HG03565 (cell line): ENCODE measurements around the gene KIRREL3.
"Not testable (repeated sequence)": the region's sequence is repeated elsewhere in the genome, so short reads cannot be mapped to it uniquely, and the experiment has no call there.

Source experiments
- ATAC-seq: cut with Tn5 transposase; IDR thresholded peaks from one replicate; pipeline ENCODE4 v1.9.1; 2021; ENCODE audit warnings: mild to moderate bottlenecking, moderate library complexity; ENCODE audit not compliant: unreplicated experiment

The KIRREL3 gene

DNA sequence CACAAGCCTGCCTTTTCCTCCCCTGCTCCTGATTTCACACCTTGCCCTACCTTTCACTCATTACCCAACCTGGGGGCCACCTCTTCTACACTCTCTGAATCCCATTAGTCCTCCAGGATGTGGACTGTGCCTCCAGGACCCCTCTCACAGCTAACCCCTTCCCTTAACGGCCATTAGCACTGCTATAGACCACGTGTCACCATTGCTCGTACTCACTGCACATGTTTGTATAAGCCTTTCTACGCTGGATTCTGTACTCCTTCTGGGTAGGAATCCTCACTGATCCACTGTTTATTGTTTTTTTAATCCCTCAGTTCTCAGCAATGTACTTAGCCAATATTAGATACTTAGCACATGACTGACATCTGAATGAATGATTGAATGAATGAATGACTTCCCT, 40.9 kb downstream of the KIRREL3 start:
- ATAC-seq: no peak

DNA sequence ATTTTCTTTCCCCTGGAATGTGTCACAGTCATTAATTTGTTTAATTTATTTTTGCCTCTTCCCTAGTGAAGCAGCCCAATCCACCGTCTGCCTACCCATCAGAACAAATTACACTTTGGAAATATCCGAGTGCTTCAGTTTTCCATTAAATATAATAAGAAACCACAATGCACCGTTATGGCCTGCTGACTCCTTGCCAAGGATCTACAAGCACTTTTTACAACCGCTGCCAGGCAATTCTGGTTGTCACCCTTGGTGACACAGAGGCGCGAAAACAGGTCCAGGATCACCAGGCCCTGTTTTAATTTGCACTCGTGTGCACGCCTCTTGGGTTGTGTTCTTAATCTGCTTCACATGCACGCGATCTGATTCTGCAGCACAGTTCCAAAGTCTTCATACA, 43.9 kb downstream of the KIRREL3 start:
- ATAC-seq: no peak

DNA sequence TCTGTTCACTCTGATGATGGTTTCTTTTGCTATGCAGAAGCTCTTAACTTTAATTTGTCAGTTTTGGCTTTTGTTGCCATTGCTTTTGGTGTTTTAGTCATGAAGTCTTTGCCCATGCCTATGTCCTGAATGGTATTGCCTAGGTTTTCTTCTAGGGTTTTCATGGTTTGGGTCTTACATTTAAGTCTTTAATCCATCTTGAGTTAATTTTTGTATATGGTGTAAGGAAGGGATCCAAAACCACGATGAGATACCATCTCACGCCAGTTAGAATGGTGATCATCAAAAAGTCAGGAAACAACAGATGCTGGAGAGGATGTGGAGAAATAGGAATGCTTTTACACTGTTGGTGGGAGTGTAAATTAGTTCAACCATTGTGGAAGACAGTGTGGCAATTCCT, 48.0 kb downstream of the KIRREL3 start:
- not testable (repeated sequence) for ATAC-seq

DNA sequence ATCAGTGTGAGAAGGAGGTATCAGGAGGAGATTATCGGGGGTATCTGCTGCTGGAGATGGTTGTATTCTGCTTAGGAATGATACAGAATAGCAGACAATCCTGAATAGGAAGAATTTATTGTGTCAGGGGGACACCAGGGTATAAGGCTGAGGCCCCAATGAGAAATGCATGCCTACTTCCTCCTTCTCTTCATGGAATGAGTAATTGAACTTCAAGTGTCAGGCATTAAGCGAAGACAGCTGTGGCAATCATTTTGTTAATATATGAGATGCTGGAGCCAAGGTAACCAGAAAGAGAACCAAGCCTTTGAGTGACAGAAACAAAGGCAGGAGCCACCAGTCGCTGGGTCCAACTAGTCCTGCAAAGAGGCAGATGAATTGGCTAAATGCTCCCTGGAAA, 49.1 kb downstream of the KIRREL3 start:
- ATAC-seq: no peak

DNA sequence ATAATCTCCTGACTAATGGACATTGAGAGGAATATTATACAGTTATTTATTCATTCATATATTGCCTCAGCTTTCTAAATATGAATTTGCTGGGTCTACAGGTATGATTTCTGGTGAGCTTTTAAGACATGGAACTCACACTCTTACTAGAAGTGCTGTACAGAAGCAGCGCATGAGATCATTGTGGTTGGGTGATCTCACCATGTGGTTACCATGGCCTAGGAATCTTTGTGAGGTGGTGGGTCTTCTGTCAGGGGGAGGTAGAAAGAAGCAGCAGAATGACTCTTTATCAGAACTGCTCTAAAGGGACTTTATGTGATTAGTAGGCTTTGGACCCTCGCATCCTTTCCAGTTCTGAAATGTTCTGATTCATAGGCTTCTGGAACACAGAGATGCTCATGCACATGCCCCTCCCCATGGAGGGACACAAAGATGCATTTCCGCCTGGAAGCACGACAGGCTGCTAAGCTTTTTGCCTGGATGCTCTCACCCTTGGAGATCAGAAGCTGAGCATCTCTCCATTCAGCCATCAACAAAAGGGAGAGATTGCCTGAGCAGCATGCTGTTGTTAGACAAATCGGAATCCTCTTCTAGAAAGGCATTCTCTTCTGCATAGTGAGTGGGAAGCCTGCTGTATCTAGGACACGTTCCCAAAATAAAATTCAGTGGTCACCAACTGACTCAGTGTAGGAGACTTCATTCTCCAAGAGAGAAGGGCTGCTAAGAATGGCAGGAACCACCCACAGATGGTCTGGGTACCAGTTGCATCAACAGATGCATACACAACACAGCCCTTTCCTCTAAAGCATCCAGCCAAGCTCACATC, 51.3 kb downstream of the KIRREL3 start:
- no peak for ATAC-seq

DNA sequence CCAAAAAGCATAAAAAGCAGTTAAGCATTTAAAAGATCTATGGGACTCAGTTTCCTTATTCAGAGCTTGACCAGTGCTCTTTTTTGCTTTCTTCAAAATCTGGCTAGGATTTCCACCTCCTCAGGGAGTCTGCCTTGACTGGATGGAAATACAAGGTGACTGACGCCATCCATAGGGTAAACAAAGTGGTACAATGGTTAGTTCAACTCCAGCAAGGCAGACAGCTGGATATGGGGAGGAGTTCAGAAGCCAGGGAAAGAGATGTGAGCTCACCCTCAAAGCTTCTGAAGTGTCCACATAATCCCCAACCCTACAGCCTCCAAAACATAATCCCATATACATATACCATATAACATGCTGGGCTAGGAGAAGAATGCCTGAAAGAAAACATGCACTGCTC, 52.0 kb downstream of the KIRREL3 start:
- no peak for ATAC-seq

DNA sequence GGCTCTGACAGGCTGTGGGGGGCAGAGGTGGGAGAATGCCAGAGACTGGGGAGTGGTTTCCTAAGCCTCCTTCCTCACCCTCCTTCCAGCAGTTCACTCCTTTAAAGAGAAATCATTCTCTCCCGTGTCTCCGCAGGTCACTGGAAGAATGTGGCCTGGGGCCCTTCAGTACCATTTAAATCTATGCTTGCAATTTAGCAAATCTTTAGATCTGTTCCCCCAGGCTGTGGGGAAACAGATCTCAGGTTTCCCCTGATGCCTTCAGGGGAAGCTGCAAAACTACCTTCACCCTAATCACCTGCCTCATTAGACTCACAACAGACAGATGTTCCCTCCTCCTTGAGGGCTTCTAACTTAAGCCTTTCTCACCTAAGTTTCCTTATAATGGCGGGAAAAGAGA, 55.3 kb downstream of the KIRREL3 start:
- no peak for ATAC-seq

DNA sequence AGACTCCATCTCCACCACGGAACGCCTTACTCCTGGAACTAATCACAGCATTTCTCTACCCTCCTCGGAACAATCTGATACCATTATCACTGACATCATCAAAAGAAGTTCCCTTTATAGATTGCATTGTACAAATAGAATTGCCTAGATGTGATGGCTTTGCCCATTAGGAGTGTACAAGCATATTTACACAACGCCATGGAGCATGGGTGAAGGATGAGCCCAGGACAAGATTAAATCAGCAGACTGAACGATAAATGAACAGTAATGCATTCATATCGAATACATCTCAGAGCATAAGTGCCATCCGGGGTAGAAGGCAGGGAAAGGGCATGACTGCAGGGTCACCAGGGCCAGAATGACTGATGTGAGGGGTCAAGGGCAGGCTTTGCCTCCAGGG, 57.3 kb downstream of the KIRREL3 start:
- ATAC-seq: no peak

DNA sequence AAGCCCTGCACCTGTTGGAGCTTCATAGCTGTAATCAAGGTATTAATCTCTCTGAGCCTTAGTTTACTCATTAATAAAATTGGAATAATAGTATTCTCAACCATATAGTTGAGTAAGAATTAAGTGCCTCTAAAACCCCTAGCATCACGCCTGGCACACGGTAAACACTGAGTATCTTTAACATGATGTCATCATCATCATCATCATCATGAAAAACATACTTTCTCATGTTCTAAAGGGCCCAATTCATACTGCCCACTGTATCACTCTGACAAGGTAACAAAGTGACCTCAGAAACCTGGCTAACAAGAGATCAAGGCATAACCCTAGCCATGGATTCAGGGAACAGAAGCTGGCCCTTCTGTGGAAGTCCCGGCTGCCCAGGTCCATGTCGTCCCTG, 58.4 kb downstream of the KIRREL3 start:
- no peak for ATAC-seq

DNA sequence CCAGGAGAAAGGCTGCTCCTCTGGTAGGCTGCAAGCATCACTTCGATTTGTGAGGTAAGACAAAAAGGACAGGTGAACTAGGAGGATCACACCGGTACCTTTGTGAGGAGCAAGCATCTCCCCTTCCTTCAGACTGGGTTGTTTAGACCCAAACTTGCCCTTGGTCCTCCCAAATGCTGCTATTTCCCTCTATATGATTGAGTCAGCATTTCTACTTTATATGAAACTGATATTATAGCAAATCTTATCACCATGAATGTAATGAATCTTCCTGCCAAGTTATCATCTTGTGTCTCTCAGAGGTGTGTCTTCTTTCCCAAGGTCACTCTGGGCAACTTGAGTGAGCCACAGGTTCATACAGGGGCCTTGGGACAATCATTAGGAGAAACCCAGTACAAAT, 61.0 kb downstream of the KIRREL3 start:
- no peak for ATAC-seq

DNA sequence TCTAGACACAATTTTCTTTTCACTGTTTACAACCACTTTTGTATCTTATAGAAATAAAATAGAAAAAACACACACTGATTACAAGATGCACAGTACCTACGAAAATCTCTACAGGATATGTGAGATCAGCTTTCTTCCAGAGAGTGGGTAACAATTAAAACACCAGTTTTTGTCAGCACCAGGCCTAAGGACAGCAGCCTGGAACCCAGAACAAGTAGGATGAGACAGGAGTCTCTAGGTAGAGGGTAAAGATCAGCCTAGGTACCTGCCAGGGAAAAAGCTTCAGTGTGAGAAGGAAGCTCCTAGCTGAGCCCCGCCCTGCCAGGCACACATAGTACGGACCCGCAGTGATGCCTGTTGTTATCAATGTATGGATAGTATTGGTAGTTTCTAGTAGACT, 61.9 kb downstream of the KIRREL3 start:
- no peak for ATAC-seq

DNA sequence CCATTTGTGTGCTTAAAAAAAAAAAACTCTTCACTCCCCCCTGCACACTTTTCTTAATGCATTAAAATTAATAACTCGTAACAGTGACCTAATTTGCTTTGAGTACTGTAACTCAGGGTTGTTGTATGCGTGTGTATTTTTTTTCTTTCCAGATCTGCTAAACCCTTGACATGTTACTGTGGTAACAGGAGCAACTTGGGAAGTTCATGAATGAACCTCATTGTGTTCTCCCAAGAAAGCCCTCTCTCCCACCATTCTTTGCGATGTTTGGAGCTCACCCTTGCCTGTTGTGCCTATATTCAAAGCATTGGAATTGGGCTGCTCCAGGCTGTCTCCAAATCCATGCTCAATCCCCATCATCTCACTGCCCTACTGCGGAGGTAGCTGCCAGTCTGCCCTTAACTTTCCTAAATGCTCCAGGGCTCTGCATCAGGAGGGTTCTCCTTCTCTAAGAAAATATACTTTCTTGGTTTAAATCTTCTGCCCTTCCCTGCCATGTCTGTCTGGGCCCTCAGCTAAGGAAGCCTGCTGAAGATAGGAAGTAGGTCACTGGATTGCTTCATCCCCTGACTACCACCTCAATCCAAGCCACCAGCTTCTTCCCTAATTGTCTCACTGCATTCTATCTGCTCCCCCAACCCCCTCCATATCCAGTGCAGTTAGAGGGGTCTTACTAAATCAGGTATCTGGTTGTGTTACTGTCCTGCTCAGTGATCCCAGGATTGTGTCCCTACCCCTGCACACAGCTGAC, 70.3 kb downstream of the KIRREL3 start:
- no peak for ATAC-seq

DNA sequence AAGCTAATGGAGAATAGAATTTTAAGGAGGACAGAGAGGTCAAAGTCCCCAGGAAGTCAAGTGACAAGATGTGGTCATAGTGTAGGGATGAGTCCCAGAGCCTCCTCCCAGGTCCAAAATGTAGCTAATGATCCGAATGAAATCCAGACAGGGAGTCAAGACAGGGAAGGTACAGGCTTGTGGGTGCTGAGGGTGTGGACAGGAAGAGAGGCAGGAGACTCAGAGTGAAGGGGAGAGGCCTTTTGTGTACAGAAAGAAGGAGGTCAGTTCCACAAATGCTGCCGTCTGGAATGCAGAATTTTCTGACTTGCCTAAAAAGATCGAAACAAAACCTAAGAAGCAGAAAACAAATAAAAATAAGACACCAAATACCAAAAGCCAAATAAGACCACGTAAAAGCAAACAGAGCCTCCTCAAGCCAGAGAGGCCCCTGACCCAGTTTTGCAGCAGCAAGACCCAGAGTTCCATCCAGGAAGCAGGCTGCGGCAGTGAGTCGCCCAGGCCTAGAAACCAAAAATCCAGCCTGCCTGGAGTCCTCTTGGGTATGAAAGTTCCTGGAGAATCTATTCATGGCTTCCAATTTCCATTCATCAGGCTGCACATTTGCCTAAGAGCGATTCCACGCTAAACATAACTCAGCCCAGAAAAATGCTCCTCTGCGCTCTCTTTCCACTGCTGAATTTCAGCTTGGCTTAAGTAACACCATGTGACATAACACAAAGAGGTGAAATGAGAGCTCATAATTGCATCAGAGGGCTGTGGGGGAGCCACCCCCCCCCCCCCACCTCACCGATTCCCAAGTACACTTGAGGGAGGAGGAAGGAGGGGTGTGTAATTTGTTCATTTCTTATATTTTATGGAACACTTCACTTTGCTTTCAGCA, 71.2 kb downstream of the KIRREL3 start:
- no peak for ATAC-seq

DNA sequence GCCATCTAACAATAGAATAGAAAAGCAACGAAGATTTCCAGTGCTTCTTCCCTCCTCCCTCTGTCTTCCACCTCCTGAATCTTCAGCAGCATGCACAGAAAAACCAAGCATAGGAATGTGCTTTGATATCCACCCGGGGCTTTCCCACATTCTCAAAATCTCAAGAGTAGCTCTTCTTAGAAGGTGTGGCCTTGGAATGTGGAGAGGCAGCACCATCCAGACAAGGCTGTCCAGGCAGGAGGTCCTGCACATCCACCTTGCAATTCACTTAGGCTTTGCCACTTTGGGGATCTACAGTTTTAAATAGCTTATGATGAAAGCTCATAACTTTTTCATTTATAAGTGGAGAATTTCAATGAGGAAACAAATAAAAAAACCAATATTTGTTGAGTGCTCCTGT, 72.9 kb downstream of the KIRREL3 start:
- ATAC-seq: no peak

DNA sequence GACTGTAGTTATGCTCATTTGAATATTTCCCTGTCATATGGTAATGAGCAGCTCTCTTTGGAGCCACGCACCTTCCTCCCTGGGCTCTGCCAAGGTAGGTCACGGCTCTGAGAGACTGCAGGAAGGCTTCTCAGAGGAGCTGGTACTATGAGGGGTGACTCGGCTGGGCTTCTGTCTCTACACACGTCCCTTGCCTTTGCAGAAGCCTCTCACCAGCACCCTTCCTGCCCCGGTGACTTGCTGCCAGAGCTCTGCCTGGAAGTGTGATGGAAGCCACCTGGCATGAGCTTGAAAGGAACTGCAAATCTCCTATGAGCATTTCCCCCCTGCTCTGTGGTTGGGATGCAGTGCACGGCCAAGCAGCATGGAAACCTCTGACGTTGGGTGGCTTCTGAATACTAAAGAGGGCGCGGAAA, 74.2 kb downstream of the KIRREL3 start:
- no peak for ATAC-seq

DNA sequence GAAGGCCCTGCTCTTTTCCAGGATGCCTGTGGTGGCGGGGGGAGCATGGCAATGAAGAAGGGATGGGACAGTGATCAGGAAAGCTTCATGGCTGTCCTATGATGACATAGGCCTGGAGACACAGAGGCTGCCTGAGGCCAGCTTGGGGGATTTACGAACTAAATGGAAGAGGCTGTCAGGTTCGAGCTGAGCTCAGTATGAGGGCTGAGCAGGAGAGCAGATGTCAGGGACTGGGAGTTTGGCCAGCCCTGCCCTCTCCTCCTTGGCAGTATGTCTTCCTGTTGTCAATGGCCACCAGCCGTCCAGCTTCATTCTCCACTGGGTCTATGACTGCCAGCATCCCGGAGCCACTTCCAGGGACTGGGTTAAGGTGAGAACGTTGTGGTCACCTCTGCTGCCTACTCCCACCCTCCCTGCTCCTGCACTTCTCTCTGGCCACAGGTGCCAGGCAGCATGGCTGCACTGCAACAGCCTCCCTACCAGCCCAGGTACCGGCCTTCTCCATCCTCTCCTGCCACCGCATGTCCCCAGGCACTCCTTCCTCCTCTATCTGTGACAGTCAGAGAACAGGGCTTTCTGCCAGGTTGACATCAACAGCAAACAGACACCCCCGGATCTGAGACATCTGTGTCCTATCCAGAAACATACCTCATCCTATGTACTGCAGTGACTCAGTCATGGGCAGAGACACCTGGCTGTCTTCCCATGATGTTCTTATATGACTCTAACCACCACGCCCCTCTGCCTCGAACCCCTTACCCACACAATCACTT, 75.1 kb downstream of the KIRREL3 start:
- ATAC-seq: no peak

DNA sequence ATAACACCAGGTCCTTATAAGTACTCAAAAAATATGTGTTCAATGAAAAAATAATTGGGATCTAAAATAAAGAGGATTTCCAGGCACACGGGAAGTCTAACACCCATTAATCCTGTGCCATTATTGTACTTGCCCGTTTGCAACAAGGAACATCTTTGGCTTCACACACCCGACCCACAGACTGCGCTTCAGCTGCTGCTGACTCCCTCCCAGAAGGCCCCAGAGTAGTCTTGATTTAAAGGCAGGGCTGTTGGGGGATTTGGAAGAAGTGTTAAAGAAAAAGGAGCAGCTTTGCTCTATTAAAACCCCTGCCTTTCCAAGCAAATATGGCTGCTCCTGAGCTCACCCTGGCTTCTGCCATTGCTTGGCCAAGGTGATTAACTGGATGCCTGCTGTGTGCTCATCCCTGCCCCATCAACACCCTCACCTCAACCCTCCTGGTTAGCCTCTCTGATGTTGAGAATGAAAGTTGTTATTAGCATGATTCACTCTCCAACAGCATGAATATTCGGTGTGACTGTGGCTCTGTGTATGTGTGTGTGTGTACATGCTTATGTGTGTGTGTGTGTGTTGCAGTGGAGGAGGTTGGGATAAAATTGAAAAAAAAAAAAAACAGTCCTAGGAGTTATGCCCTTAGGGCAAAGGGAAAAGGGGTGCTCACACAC, 76.1 kb downstream of the KIRREL3 start:
- ATAC-seq: no peak

DNA sequence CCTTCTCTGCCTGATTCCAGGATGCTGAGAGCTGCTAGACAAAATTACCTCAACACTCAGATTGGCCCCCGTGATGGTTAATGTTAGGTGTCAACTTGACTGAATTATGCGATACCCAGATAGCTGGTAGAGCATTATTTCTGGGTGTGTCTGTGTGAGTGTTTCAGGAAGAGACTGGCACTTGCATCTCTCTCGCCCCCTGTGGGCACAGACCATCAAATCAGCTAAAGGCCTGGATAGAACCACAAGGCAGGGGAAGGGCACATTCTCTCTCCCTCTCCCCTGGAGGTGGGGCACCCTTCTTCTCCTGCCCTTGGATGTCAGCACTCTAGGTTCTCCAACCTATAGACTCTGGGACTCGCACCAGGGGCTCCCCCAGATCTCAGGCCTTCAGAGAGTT, 79.7 kb downstream of the KIRREL3 start:
- ATAC-seq: no peak

DNA sequence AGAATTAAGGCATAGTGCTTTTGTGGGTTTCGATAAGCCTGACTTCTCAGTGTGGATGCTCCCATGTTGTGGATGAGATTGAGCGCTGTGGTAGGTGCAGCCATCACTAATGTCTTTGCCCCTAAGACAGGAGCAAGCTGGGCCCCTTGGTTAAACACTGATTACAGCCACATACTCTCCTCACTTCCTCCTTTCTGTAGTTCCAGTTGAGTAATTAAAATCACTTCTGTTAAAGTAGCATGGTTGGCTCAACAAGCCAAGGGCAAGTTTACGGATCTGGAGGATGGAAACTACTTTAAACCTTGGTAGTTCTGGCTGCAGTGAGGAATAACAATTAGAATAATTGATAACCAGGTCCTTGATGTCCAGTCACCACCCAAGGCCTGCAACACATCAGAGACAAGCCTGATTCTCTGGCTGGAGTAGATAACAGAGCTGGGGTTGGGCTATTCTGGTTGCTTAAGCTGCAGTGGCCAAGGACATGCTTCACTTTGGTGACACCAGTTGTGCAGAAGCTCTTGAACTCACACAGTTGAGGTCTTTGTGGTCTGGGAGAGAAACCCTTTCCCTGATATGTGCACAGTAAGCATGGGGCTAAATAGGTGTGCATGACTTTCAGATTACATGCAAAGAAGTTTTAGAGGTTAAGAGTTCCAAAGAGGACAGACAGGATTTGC, 81.3 kb downstream of the KIRREL3 start:
- peak; percentile 35 for ATAC-seq

DNA sequence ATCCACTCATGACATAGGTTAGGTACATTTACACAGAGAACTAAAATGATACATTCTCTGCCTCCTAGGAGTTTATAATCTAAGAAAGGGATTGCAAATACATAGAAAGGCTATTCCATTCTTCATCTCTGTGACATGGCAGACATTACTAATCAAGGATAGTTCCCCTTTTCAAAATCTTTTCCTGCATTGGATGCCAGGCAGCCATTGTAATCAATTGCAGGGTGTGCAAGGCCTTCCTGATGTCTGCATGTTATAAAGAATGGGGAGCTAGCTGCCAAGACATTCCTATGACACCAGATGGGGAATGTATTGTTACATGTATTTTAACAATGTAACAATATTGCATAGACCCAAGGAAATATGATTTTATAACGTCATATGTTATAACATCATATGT, 82.0 kb downstream of the KIRREL3 start:
- no peak for ATAC-seq
